Measurements from ENCODE around the gene INSR.
"Not testable (repeated sequence)": the region's sequence is repeated elsewhere in the genome, so short reads cannot be mapped to it uniquely, and the experiment has no call there.

The INSR gene

DNA sequence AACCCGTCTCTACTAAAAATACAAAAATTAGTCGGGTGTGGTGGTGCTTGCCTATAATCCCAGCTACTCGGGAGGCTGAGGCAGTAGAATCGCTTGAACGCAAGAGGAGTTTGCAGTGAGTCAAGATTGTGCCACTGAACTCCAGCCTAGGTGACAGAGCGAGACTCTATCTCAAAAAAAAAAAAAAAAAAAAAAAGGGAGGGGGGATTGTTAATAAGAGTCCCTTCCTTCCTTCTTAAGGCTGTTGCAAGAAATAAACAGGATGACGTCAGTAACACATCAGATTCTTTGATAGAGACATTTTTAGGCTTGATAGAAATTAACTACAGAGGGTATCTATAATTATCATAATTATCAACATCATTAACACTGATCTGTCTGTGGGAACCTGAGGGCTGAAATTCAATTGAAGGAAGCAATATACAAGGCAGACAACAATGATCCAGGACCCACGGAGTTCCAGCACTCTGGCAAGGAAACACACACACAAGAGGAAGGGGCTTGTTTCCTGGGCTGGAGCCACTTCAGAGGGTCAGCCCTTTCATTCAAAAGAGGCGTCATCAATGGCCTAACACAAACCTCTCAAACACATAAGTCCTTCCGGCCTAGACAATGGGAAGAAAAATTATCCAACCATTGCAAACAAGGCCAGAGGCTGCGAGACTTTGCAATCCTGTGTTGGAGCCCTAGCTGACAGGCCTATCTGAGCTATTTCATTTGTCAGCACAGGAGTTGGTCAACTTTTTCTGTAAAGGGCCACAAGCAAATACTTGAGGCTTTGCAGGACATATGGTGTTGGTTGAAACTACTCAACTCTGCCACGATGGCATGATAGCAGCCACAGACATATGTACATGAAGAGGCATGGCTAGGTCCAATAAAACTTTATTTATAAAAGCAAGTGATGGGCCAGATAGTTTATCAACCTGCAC, 105.2 kb downstream of the INSR start:
- no peak for DNase-seq

DNA sequence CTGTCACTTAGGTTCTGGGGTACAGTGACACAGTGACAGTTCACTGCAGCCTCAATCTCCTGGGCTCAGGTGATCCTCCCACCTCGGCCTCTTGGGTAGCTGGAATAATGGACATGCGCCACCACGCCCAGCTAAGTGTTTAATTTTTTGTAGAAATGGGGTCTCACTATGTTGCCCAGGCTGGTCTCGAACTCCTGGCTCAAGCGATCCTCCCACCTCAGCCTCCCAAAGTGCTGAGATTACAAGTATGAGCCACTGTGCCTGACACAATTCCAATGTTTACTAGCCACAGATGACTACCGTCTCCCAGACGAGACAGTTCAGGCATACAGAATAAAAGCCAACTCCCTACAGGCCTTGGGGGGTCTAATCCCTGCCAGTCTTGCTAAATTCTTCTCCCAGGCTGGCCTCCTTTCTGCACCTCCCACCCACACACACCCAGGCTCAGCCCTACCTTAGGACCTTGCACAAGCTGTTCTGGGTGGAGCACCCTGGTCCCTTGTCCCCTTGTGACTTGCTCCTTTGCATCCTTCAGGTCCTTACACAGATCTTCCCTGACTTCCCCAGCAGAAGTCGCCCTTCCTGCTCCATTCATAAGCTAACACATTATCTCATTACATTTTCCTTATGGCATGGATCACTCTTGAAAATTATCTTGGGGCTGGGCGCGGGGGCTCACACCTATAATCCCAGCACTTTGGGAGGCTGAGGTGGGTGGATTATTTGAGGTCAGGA, 106.4 kb downstream of the INSR start:
- DNase-seq = no peak

DNA sequence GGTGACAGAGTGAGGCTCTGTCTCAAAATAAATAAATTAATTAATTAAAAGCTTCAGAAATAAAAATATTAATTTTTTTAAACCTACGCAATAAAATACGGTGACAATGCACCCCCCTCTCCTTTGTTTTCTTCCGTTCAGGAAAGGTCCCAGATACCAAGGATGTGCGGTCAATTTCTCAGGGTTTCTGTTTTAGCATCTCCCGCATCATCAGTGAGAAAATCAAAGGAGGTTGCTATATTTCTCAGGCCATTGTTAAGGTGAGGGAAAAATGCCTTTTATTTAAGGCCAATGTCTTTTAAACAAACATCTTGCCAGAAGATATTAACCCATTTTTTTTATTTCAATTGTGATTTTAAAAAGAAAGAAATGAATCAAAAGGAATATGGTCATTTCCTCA, 111.7 kb downstream of the INSR start:
- DNase-seq = no peak

DNA sequence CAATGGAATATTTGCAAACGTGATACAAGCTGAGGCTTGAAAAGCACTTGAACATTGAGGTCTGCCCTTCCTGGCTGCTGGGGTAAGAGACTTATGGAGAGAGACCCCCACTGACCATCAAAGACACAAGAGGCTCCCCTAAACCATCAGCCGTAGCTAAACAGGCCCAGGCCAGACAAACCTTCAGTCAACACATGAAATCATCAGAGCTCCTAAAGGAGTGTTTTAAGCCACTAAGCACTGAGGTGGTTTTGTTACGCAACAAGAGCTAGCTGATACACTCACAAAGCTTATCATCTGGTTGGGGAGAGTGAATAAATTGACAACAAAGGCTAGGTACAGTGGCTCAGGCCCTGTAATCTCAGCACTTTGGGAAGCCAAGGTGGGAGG, 114.3 kb downstream of the INSR start:
- no peak for DNase-seq

DNA sequence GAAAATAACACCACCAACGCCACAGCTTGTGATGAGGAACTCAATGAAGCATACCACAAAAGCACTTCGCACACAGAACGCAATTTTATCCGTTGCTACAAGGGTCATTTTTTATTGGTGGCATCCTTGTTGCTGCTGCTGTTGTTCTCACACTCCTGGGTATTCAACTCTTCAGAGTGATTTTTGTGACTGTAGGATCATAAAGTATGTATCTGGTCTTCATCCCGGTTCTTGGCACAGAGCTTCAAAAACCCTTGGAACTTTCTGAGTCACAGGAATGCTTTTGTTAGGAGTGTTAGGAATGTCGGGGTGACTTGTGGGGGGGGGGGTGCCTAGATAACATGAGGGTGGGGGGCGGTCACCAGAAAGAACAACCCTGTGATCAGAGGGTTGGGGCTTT, 116.3 kb downstream of the INSR start:
- DNase-seq = no peak

DNA sequence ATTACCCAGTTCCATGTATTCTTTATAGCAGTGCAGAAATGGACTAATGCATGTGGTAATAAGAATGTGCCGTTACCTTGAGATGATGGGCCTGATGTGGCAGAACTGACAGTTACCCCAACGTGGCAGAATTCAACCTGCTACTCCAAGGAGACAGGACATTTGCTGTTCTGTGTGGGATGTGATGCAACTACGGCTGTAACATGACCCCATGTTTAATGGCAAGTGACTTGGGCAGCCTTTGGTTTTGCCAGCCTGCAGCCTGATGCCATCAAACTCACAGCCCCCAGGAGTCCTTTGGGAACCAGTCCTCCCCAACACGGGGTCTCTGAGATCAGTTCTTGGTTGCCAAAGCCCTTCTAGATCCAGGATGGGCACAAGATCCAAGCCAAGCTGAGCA, 117.4 kb downstream of the INSR start:
- no peak for DNase-seq

DNA sequence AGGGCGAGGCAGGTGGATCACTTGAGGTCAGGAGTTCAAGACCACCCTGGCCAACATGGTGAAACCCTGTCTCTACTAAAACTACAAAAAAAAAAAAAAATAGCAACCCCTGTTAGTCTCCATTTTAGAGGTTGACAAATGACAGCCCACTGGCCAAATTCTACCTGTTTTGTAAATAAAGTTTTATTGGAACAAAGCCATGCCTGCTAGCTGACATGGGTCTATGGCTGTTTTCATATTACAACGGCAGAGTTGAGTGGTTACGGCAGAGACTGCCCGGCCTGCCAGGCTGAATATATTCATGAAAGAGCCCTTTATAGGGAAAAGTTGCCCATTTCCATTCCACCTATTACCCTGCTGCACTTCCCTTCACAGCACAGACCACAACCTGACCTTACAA, 121.4 kb downstream of the INSR start:
- no peak for DNase-seq

DNA sequence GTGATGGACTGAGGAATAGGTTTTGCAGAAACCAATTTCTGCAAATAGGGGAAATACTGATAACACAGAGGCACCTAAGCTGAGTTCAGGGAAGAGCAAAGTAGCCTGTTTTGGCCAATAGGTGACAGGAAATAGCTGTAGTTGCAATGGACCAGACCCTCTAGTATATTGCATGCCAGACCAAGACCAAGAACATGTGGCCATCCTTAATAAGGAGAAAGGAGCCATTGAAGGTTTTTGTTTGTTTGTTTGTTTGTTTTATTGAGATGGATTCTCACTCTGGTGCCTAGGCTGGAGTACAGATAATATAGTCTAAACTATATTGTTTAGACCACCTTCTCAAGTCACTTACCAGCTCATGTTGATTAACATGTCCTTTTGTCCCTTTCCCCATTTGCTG, 123.2 kb downstream of the INSR start:
- no peak for DNase-seq

DNA sequence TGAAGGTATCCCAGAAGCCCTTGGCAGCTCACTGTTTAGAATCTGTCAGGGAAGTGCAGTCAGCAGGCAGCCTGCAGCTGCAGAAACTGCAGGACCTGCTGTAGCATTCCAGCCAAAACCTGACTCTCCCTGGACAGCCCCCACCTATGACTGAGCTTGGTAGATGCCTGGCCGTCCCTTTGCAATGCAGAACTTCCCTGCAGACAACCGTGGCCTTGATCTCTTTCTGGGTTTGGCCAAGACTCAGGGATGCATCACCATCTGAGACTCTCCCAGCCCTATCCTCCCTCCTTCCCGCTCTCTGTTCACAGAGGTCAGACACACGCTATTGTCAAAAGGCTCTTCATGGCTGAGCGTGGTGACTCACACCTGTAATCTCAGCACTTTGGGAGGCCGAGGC, 125.3 kb downstream of the INSR start:
- DNase-seq = no peak

DNA sequence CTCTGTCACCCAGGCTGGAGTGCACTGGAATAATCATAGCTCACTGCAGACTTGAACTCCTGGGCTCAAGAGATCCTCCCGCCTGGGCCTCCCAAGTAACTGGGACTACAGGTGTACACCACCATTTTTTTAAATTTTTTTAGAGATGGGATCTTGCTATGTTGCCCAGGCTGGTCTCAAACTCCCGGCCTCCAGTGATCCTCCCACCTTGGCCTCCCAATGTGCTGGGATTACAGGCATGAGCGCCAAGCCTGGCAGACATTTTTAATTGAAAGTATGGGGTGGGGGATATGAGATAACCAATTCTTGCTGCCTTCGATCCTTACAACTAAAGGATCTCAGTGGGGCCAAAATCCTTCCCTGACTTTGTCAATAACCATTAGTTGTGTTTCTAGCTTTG, 132.9 kb downstream of the INSR start:
- DNase-seq = no peak

DNA sequence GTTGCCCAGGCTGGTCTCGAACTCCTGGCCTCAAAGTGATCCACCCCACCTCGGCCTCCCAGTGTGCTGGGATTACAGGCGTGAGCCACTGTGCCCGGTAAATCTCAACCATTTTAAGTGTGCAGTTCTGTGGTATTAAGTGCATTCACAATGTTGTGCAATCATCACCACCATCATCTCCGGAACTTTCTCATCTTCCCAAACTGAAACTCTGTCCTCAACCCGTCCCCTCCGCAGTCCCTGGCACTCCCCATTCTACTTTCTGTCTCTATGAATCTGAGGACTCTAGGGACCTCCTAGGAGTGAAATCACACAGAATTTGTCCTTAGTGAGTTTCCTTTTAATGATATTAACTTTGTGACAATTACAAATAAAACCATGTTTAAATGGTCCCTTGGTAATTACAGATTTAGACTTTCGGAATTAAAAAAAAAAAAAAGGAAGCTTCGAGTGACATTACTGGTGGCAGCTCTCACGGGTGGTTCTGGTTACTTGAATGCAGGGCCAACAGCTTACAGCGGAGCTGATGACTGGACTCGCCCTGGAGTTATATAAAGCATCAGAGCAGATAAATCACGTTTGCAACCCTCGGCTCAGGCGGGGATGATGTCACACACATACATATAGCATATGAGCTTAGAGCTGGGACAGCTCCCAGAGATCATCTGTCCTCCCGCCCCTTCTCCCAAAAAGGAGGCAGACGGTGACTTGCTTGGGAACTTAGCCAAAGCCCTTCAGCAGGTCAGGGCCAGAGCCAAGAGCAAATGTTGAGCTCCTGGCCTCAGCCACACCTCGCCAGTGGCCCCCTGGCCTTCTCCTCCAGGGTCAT, 134.9 kb downstream of the INSR start:
- no peak for DNase-seq

DNA sequence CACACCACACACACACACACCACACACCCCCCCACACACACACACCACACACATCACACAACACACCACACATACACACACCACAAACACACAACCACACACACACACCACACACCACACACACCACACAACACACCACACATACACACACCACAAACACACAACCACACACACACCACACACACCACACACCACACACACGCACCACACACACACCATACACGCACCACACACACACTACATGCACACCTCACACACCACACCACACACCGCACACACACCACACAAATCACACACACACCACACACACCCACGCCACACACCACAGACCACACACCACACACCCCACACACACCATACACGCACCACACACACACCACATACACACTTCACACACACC, 141.2 kb downstream of the INSR start:
- DNase-seq = no peak

DNA sequence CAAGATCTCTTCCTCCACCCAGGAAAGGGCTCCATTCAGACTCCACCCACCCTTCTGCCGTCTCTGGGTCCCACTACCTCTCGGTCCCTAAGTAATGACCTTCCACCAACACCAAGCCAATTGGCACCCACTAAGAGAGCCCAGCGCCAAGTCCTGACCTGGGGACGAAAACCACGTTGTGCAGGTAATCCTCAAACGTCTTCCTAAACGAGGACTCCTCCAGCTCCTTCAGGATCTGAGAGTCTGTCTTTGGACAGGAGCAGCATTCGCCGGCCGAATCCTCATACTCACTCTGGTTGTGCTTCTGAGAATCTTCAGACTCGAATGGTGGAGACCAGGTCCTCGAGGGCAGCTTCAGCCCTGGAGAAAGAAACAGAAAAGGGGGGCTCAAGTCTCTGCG, 141.6 kb downstream of the INSR start:
- DNase-seq = no peak

DNA sequence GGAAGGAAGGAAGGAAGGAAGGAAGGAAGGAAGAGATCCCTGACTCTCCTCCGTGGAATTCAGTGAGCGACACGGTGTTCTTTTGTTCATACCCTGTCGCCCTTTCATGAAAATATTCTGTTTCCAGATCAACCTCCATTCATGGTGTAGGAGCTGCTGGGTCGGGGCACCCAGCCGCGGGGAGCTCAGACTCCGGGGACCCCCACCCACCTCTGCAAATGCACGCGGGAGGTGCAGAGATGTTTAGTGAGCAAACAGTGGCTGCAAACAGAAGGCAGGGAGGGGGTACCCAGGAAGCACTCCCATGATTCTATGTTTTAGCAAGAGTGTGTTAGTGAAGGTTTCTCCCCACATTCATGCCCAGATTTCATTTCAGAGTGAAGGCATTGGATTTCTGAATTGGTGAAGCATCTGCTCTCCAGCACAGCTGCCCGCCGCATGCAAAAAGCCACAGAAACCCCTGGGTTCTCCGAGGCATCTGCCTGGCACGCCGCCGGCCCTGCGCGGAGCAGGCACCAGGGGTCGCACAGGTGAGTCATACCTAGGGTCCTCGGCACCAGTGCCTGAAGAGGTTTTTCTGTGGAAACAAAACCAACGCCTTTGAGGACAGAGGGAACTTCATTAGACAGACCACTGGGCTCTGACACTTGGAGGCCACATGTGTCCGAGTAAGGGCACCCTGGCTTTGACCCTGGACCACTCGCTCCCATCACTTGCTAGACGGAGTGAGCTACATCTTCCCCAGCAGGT, 144.1 kb downstream of the INSR start:
- DNase-seq = no peak

DNA sequence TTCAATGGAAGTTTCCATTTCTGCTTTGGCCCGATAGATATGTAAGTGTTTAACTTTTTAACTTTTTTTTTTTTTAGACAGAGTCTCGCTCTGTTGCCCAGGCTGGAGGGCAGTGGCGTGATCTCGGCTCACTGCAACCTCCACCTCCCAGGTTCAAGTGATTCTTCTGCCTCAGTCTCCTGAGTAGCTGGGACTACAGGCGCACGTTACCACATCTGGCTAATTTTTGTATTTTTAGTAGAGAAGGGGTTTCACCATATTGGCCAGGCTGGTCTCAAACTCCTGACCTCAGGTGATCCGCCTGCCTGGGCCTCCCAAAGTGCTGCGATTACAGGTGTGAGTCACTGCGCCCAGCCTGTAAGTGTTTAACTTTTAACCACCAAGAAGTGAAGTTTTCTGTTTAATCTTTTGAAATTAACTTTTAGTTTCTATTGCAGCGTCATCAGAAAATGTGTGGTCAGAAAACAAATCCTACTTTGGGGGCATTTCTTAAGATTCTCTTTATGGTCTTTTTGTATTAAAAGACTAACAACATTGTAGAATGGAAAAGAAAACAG, 147.0 kb downstream of the INSR start:
- not testable (repeated sequence) for DNase-seq

DNA sequence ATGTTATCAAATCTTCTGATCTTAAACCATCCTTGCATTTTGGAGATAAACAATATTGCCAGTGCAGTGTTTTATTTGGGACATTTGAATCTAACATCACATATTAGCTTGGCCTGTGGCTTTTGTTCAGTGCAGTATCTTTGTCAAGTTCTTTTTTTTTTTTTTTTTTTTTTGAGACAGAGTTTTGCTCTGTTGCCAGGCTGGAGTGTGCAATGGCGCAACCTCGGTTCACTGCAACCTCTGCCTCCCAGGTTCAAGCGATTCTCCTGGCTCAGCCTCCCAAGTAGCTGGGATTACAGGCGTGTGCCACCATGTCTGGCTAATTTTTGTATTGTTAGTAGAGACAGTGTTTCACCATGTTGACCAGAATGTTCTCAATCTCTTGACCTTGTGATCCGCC, 148.1 kb downstream of the INSR start:
- not testable (repeated sequence) for DNase-seq

DNA sequence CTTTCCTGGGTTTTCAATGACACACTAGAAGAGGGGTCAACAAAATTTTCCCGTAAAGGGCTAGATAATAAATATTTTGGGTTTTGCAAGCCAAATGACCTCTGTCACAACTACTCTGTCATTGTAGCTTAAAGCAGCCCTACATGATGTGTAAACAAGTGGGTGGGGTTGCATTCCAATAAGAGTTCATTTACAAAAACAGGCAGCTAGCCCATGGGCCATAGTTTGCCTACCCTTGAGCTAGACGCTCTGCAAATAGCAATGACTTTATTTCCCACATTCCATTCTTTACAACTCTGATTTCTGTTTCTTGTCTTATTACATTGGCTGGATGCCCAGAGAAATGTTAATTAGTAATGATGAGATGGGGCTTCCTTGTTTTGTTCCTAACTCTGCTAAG, 148.7 kb downstream of the INSR start:
- no peak for DNase-seq

DNA sequence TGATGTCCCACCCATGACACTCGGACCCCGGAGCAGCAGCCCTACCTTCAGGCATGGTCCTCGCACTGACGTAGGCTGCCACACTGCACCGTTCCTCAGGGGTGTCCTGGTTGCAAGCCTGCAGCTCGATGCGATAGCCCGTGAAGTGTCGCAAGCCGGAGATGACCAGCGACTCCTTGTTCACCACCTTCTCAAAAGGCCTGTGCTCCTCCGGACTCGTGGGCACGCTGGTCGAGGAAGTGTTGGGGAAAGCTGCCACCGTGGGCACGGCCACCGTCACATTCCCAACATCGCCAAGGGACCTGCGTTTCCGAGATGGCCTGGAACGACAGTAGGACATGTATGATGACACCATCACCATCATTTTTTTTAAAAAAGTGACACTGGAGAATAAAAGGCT, 151.4 kb downstream of the INSR start:
- DNase-seq = no peak

DNA sequence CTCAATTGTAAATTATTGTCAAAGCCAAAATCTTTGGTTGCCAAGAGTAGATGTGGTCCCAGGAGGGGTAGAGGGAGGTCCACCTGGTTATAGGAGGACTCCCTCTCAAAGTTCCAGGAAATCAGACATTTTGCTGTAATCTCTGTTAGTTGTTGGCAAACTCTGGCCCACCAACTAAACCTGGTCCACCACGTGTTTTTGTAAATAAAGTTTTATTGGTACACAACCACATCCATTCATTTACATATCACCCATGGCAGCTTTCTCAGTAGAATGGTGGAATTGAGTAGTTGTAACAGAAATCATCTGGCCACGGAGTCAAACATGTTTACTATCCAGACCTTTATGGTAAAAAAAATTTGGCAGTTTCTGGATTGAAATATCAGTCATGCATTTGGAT, 154.1 kb downstream of the INSR start:
- DNase-seq = no peak

DNA sequence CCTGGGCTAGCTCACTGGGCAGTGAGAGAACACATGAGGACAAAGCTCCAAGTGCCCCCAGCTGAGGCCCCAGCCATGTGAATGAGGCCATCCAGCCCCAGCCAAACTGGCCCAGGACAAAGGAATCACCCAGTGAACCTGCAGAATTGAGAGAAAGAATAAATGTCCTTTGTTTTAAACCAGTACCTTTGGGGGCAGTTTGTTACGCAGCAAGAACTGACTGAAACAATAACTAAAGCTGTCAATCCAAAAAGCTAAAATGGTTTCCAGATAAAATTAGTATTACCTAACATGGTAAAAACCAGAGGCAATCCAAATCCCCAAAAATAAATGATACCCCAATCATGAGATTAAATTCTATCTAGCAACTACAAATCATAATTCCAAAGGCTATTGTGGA, 155.1 kb downstream of the INSR start:
- DNase-seq = no peak

DNA sequence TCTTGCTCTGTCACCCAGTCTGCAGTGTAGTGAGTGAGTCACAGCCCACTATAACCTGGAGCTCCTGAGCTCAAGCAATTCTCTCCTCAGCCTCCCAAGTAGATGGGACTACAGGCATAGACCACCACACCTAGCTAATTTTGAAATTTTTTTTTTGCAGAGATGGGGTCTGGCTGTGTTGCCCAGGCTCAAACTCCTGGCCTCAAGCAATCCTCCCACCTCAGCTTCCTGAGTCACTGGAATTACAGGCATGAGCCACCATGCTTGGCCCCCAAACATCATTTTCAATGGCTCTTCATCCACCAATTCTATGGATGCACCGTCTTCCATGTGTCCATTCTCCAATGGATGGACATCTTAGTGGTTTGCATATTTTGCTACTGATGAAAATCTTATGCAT, 155.8 kb downstream of the INSR start:
- no peak for DNase-seq

DNA sequence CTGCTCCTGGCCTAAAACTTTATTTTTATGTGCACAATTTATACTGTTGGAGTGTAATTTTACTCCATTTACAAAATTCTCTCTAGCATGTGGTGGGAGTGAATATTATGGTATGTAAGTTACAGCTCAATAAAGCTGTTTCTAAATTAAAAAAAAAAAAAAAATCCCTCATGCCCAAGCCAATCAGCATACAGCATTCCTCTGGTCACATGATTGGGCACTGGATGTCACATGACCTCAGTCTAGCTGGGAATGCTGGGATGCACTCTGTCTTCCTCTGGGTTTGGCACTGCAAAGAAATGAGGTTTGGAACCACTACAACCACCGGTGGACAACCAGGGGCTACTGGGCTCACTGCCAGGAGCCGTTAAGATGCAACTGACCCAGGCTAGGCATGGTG, 157.1 kb downstream of the INSR start:
- no peak for DNase-seq

Data from NCI-H2171 (cell line).